Osteocyte (in vitro differentiated cells): ENCODE measurements around the gene PAMR1. TPM values are rescaled to one million over a fixed set of nuclear protein-coding genes. Genes with fewer than 3 reads are reported as not detected.

Source experiments
- DNase-seq: peaks from one replicate; pipeline ENCODE4 v3.0.0; 2021; ENCODE audit warnings: mixed read lengths; ENCODE audit not compliant: unreplicated experiment; ENCODE audit errors: extremely low spot score
- H3K27ac Mint-ChIP-seq: one replicate; pipeline ENCODE4 v1.8.0; 2021; ENCODE audit warnings: mild to moderate bottlenecking, mixed read lengths; ENCODE audit not compliant: unreplicated experiment
- H3K27me3 Mint-ChIP-seq: one replicate; pipeline ENCODE4 v1.8.0; 2021; ENCODE audit warnings: mixed read lengths; ENCODE audit not compliant: unreplicated experiment
- H3K36me3 Mint-ChIP-seq: one replicate; pipeline ENCODE4 v1.8.0; 2021; ENCODE audit warnings: mixed read lengths; ENCODE audit not compliant: unreplicated experiment
- H3K4me1 Mint-ChIP-seq: one replicate; pipeline ENCODE4 v1.8.0; 2021; ENCODE audit warnings: mixed read lengths; ENCODE audit not compliant: unreplicated experiment
- H3K4me3 Mint-ChIP-seq: one replicate; pipeline ENCODE4 v1.8.0; 2021; ENCODE audit warnings: mild to moderate bottlenecking, moderate library complexity, mixed read lengths; ENCODE audit not compliant: unreplicated experiment
- H3K9me3 Mint-ChIP-seq: one replicate; pipeline ENCODE4 v1.8.0; 2021; ENCODE audit warnings: mixed read lengths; ENCODE audit not compliant: unreplicated experiment
- total RNA-seq: library from RNA; stranded (reverse); gene quantifications from 2 replicates; pipeline ENCODE4 v1.2.1, GENCODE V29; 2021
- TF ChIP-seq, protein P1 (sequence below): fragments of 200-600 bp; sonication (generic); IDR thresholded peaks from 2 replicates; pipeline ENCODE4 v1.5.0; 2021; ENCODE audit warnings: antibody characterized with exemption, mild to moderate bottlenecking, moderate library complexity

PAMR1 gene
- total RNA-seq, 1 donor from 2014 or later: 4.4 TPM

DNA sequence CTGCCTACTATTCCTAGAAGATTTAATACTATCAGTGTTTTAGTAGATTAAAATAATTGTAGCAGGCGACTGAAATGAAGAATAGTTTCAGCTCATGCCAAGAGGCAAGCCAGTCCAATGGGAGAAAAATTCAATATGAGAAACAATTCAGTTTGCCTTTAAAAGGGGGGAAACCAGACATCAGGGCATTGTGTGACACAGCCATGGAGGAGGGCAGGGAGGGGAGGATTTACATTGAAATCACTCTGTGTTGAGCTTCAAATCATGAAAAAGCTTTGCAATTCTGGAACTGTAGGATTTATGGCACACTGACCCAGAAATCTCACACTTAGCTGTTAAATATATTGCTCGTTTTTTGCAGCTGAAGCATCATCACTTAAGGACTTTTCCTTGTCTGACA is 110.6 kb downstream of the PAMR1 start:
- Mint-ChIP-seq H3K9me3 (no peaks in the 10 kb centered on the region), H3K36me3 (peaks cover 2% of the 10 kb centered on the region), H3K4me1 (peaks cover 10% of the 10 kb centered on the region), H3K27ac (no peak overlapping the region), H3K4me3 (no peak overlapping the region), H3K27me3 (peaks cover 77% of the 10 kb centered on the region)
- no peak for DNase-seq
- TF ChIP-seq, protein P1, sequence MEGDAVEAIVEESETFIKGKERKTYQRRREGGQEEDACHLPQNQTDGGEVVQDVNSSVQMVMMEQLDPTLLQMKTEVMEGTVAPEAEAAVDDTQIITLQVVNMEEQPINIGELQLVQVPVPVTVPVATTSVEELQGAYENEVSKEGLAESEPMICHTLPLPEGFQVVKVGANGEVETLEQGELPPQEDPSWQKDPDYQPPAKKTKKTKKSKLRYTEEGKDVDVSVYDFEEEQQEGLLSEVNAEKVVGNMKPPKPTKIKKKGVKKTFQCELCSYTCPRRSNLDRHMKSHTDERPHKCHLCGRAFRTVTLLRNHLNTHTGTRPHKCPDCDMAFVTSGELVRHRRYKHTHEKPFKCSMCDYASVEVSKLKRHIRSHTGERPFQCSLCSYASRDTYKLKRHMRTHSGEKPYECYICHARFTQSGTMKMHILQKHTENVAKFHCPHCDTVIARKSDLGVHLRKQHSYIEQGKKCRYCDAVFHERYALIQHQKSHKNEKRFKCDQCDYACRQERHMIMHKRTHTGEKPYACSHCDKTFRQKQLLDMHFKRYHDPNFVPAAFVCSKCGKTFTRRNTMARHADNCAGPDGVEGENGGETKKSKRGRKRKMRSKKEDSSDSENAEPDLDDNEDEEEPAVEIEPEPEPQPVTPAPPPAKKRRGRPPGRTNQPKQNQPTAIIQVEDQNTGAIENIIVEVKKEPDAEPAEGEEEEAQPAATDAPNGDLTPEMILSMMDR: no peak

DNA sequence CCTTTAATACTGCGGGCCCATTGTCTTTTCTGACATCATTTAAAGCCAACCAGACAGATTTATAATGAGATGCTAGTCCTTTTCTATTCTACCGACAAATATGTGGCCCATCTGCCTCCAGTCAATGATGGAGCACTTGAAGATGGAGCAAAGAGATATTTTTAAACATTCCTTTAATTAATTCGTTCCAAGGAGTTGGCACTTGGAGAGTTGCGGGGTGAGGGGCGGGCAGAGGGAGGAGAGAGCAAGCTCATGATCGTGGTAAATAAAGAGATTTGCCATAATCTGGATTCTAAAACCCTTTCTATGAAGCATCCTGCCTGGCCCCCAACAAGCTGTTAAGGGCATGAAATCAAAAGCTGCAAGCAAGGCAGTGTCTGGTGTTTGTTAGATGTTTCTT is 111.1 kb downstream of the PAMR1 start:
- Mint-ChIP-seq H3K4me3 (no peak overlapping the region), H3K36me3 (peaks cover 2% of the 10 kb centered on the region), H3K27ac (no peak overlapping the region), H3K4me1 (peaks cover 9% of the 10 kb centered on the region), H3K9me3 (no peaks in the 10 kb centered on the region), H3K27me3 (peaks cover 79% of the 10 kb centered on the region)
- TF ChIP-seq, protein P1: no peak
- no peak for DNase-seq

DNA sequence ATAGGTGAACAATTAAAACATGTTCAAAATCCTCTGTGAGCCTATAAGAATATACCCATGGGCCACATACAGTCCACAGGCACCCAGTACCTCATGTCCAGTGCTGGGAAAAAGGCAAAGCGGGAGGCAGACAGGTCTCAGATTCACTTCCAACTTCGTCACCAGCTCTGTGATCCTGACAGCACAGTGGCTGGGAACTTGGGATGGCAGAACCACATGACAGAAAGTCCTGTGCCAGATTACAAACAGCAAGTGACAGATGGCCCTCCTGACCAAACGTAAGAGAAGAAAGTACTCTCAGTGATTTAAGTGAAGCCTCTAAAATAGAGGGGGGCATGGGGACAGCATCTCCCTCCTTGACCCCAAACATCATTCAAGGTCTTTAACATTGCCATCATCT is 111.8 kb downstream of the PAMR1 start:
- no peak overlapping the region for H3K27ac Mint-ChIP-seq
- H3K36me3 Mint-ChIP-seq: peaks cover 2% of the 10 kb centered on the region
- peaks cover 82% of the 10 kb centered on the region for H3K27me3 Mint-ChIP-seq
- TF ChIP-seq, protein P1: no peak
- H3K9me3 Mint-ChIP-seq: no peaks in the 10 kb centered on the region
- H3K4me3 Mint-ChIP-seq: no peak overlapping the region
- DNase-seq: no peak
- peaks cover 6% of the 10 kb centered on the region for H3K4me1 Mint-ChIP-seq

DNA sequence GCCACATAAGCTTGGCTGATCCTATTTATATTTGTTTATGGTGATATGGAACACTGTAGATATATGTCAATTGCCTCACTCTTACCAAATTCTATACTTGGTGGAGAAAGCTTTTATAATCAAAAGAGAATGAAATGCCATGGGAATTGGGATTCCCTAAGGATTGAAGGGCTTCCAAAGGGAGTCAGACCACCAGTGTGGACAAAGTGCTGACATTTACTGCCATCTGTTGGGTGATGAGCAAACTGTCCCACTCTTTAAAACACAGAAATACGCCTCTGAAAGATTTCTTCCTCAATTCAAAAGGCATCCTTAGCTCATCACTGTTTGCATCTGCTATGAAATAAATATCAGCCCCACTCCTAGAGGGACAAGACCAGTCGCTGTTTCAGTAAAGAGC is 113.1 kb downstream of the PAMR1 start:
- Mint-ChIP-seq H3K36me3 (peaks cover 2% of the 10 kb centered on the region), H3K4me3 (no peak overlapping the region), H3K27me3 (peaks cover 69% of the 10 kb centered on the region), H3K4me1 (no peaks in the 10 kb centered on the region), H3K27ac (no peak overlapping the region), H3K9me3 (no peaks in the 10 kb centered on the region)
- TF ChIP-seq, protein P1: peak; percentile 68
- DNase-seq: no peak

DNA sequence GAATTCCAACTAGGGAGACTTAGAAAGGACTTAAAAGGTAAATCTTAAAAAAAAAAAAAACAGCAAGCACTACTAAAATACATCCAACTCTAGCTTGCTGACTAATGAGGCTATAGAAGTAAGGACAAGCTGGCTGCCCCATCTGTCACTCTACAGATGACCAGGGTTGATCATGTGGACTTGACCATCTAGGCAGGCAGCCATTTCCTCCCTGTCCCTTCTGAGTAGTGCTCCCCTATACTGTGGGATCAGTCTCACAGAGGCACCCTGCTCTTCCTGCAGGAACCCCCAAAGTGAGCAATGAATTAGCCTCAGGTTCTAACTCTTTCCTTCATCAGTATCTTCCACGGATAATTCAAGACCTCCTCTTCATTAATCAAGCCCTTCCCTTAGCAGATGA is 118.4 kb downstream of the PAMR1 start:
- H3K4me1 Mint-ChIP-seq: peaks cover 3% of the 10 kb centered on the region
- no peak for DNase-seq
- no peak overlapping the region for H3K27ac Mint-ChIP-seq
- no peaks in the 10 kb centered on the region for H3K9me3 Mint-ChIP-seq
- no peak overlapping the region for H3K4me3 Mint-ChIP-seq
- H3K36me3 Mint-ChIP-seq: no peaks in the 10 kb centered on the region
- H3K27me3 Mint-ChIP-seq: peaks cover 28% of the 10 kb centered on the region
- TF ChIP-seq, protein P1: no peak
